H1 (cell line): Measurements from ENCODE around the gene ZNF646. TPM values are rescaled to one million over a fixed set of nuclear protein-coding genes. Genes with fewer than 3 reads are reported as not detected.
A peak's percentile ranks its signal among the peaks of the same experiment; 100 is the strongest.

ENCODE experiments used
- CTCF ChIA-PET: fragments of 300-600 bp; sonication (Branson Sonifier 250); formaldehyde crosslinking; loops from one replicate; lab custom pipeline; 2021; ENCODE audit not compliant: partially characterized antibody; lab: Charles Lee
- POLR2A ChIA-PET: fragments of 300-600 bp; sonication (Branson Sonifier 250); formaldehyde crosslinking; loops from one replicate; lab custom pipeline; 2021; ENCODE audit warnings: inconsistent platforms; ENCODE audit not compliant: partially characterized antibody; lab: Charles Lee
- DNase-seq, 2 experiments: peaks; one replicate each; pipeline versions ENCODE4 v3.0.0 to v3.0.0-alpha.2; 2010 to 2022; ENCODE audit warnings: low spot score in 2 of 2, low read depth in 1 of 2, mixed read lengths in 1 of 2
- FAIRE-seq: peaks from 2 replicates; lab custom pipeline; 2011; peaks lifted over from hg19 to GRCh38; lab: Jason Lieb, UNC
- H2AFZ ChIP-seq: 2 replicates; pipeline ENCODE4 v1.8.1; 2012; ENCODE audit warnings: low read length, inconsistent platforms
- H2AK5ac ChIP-seq: 2 replicates; pipeline ENCODE4 v1.6.1; 2013; ENCODE audit warnings: low read depth, low read length
- H2BK120ac ChIP-seq: replicated peaks from 2 replicates; pipeline ENCODE3; 2013; ENCODE audit warnings: low read depth, low read length, inconsistent platforms
- H2BK12ac ChIP-seq: 2 replicates; pipeline ENCODE4 v1.6.1; 2013; ENCODE audit warnings: low read depth, low read length
- H2BK15ac ChIP-seq: 2 replicates; pipeline ENCODE4 v1.6.1; 2013; ENCODE audit warnings: low read length
- H2BK20ac ChIP-seq: 2 replicates; pipeline ENCODE4 v1.6.1; 2013; ENCODE audit warnings: low read length
- H2BK5ac ChIP-seq: 2 replicates; pipeline ENCODE4 v1.6.1; 2013; ENCODE audit warnings: low read depth, low read length
- H3K14ac ChIP-seq: 2 replicates; pipeline ENCODE4 v1.6.1; 2013; ENCODE audit warnings: inconsistent platforms; ENCODE audit not compliant: insufficient read length
- H3K18ac ChIP-seq: 2 replicates; pipeline ENCODE4 v1.6.1; 2013; ENCODE audit warnings: low read length; ENCODE audit errors: extremely low read depth
- H3K23ac ChIP-seq: 2 replicates; pipeline ENCODE4 v1.6.1; 2013; ENCODE audit warnings: inconsistent platforms; ENCODE audit not compliant: insufficient read length
- H3K23me2 ChIP-seq: 2 replicates; pipeline ENCODE4 v1.6.1; 2013; ENCODE audit warnings: low read depth, low read length
- H3K27ac ChIP-seq: 2 replicates; pipeline ENCODE4 v1.6.1; 2011; ENCODE audit warnings: low read depth, low read length, inconsistent platforms
- H3K27me3 ChIP-seq, 4 experiments: replicated peaks in 1 of 4; 1 replicate in 1 of 4; 2 replicates in 3 of 4; pipeline versions ENCODE4 v1.6.1 to v1.8.1; 2011 to 2013; ENCODE audit warnings: low read length in 3 of 4, mild to moderate bottlenecking in 3 of 4, inconsistent platforms in 2 of 4, mixed read lengths in 2 of 4, moderate library complexity in 1 of 4; ENCODE audit not compliant: control insufficient read depth in 3 of 4, insufficient read depth in 3 of 4; ENCODE audit errors: extremely low read depth in 1 of 4
- H3K36me3 ChIP-seq, 4 experiments: 2 replicates each; pipeline versions ENCODE4 v1.6.1 to v1.8.1; 2011 to 2013; ENCODE audit warnings: mild to moderate bottlenecking in 4 of 4, low read length in 3 of 4, moderate library complexity in 2 of 4, control low read depth in 1 of 4, inconsistent platforms in 1 of 4; ENCODE audit not compliant: insufficient read depth in 4 of 4, control insufficient read depth in 2 of 4
- H3K4ac ChIP-seq: replicated peaks from 2 replicates; pipeline ENCODE3; 2013; ENCODE audit warnings: low read length, low read depth, mixed read lengths, inconsistent platforms; ENCODE audit not compliant: insufficient read length
- H3K4me1 ChIP-seq, 4 experiments: replicated peaks in 1 of 4; 1 replicate in 1 of 4; 2 replicates in 3 of 4; pipeline versions ENCODE4 v1.6.1 to v1.8.1; 2011 to 2013; ENCODE audit warnings: low read length in 3 of 4, inconsistent platforms in 2 of 4, mixed read lengths in 1 of 4; ENCODE audit not compliant: insufficient read depth in 4 of 4, control insufficient read depth in 3 of 4
- H3K4me2 ChIP-seq, 2 experiments: 2 replicates each; pipeline versions ENCODE4 v1.6.1 to v1.8.1; 2011 to 2013; ENCODE audit warnings: low read depth in 2 of 2, low read length in 2 of 2, control low read depth in 1 of 2, inconsistent platforms in 1 of 2, mild to moderate bottlenecking in 1 of 2; ENCODE audit not compliant: insufficient read depth in 1 of 2
- H3K4me3 ChIP-seq, 4 experiments: fragments of 200-600, 300-600 bp in 1 of 4; sonication (generic), shearing (Covaris generic), sonication (Bioruptor Twin) in 1 of 4; 2 replicates each; pipeline versions ENCODE4 v1.5.1 to v1.8.1; 2011 to 2016; ENCODE audit warnings: low read length in 4 of 4, low read depth in 3 of 4, control low read depth in 2 of 4, inconsistent platforms in 2 of 4, mild to moderate bottlenecking in 2 of 4, mixed read lengths in 1 of 4, moderate library complexity in 1 of 4; ENCODE audit not compliant: insufficient read depth in 2 of 4; ENCODE audit errors: extremely low read depth in 1 of 4
- H3K56ac ChIP-seq: replicated peaks from 2 replicates; pipeline ENCODE3; 2013; ENCODE audit warnings: low read depth, mild to moderate bottlenecking, mixed read lengths, low read length, inconsistent platforms; ENCODE audit not compliant: insufficient read length
- H3K79me1 ChIP-seq: 2 replicates; pipeline ENCODE4 v1.6.1; 2013; ENCODE audit warnings: low read depth, low read length, control low read depth
- H3K79me2 ChIP-seq, 2 experiments: 2 replicates each; pipeline versions ENCODE4 v1.6.1 to v1.8.1; 2012 to 2013; ENCODE audit warnings: low read length in 2 of 2, mild to moderate bottlenecking in 2 of 2, inconsistent platforms in 1 of 2; ENCODE audit not compliant: insufficient read depth in 2 of 2, control insufficient read depth in 1 of 2
- H3K9ac ChIP-seq, 4 experiments: replicated peaks in 1 of 4; 1 replicate in 1 of 4; 2 replicates in 3 of 4; pipeline versions ENCODE4 v1.6.1 to v1.8.1; 2011 to 2013; ENCODE audit warnings: low read depth in 3 of 4, low read length in 3 of 4, control low read depth in 2 of 4, mild to moderate bottlenecking in 2 of 4, moderate library complexity in 2 of 4, inconsistent platforms in 1 of 4; ENCODE audit errors: extremely low read depth in 1 of 4
- H3K9me3 ChIP-seq, 2 experiments: 2 replicates each; pipeline versions ENCODE4 v1.6.1 to v1.8.1; 2012 to 2013; ENCODE audit warnings: mild to moderate bottlenecking in 2 of 2, moderate library complexity in 2 of 2, control low read depth in 1 of 2, inconsistent platforms in 1 of 2, low read depth in 1 of 2, low read length in 1 of 2, mixed read lengths in 1 of 2; ENCODE audit not compliant: insufficient read depth in 2 of 2
- H4K20me1 ChIP-seq, 2 experiments: replicated peaks in 1 of 2; 2 replicates each; pipeline versions ENCODE3 to v1.8.1; 2011 to 2013; ENCODE audit warnings: inconsistent platforms in 2 of 2, low read length in 2 of 2, mild to moderate bottlenecking in 1 of 2; ENCODE audit not compliant: insufficient read depth in 2 of 2, control insufficient read depth in 1 of 2
- H4K5ac ChIP-seq: 2 replicates; pipeline ENCODE4 v1.6.1; 2013; ENCODE audit warnings: low read length, low read depth, mixed read lengths, inconsistent platforms; ENCODE audit not compliant: insufficient read length
- H4K8ac ChIP-seq: 2 replicates; pipeline ENCODE4 v1.8.0; 2013; ENCODE audit warnings: mild to moderate bottlenecking, moderate library complexity, low read length, inconsistent platforms; ENCODE audit not compliant: insufficient read depth; ENCODE audit errors: extremely low read depth
- H4K91ac ChIP-seq: replicated peaks from 2 replicates; pipeline ENCODE3; 2013; ENCODE audit warnings: low read length, mixed read lengths, inconsistent platforms; ENCODE audit not compliant: insufficient read length
- CTCF ChIP-seq, 3 experiments: IDR thresholded peaks; 1 replicate in 2 of 3; 2 replicates in 1 of 3; pipeline versions ENCODE4 v1.5.1 to v1.6.1; 2011; ENCODE audit warnings: low read length in 3 of 3, mild to moderate bottlenecking in 3 of 3, inconsistent platforms in 2 of 3, low read depth in 1 of 3, moderate library complexity in 1 of 3; ENCODE audit not compliant: insufficient read depth in 1 of 3; ENCODE audit errors: control extremely low read depth in 1 of 3
- GABPA ChIP-seq: IDR thresholded peaks from 2 replicates; pipeline ENCODE4 v1.6.1; 2011; ENCODE audit warnings: mild to moderate bottlenecking, low read length, moderate library complexity, borderline replicate concordance; ENCODE audit not compliant: insufficient read depth
- GTF2F1 ChIP-seq: IDR thresholded peaks from 2 replicates; pipeline ENCODE4 v1.6.1; 2012; ENCODE audit warnings: low read depth, low read length, improper control_type of control experiment, borderline replicate concordance
- HDAC2 ChIP-seq, 2 experiments: fragments of 300-600 bp in 1 of 2; sonication (generic) in 1 of 2; IDR thresholded peaks; 2 replicates each; pipeline ENCODE4 v1.6.1; 2011 to 2012; ENCODE audit warnings: low read depth in 2 of 2, low read length in 2 of 2, mild to moderate bottlenecking in 2 of 2, moderate library complexity in 2 of 2, borderline replicate concordance in 1 of 2, inconsistent platforms in 1 of 2
- MAFK ChIP-seq: IDR thresholded peaks from 2 replicates; pipeline ENCODE4 v1.6.1; 2012; ENCODE audit warnings: low read depth, mild to moderate bottlenecking, improper control_type of control experiment, low read length
- POLR2A ChIP-seq, 2 experiments: IDR thresholded peaks; 1 replicate in 1 of 2; 2 replicates in 1 of 2; pipeline ENCODE4 v1.6.1; 2011; ENCODE audit warnings: low read depth in 2 of 2, low read length in 2 of 2, mild to moderate bottlenecking in 2 of 2; ENCODE audit errors: control extremely low read depth in 1 of 2
- RAD21 ChIP-seq, 2 experiments: IDR thresholded peaks in 1 of 2; conservative IDR thresholded peaks in 1 of 2; 2 replicates each; pipeline ENCODE4 v1.6.1; 2011; ENCODE audit warnings: low read depth in 2 of 2, low read length in 2 of 2, improper control_type of control experiment in 1 of 2, inconsistent platforms in 1 of 2, mild to moderate bottlenecking in 1 of 2, moderate library complexity in 1 of 2
- RFX5 ChIP-seq: IDR thresholded peaks from 2 replicates; pipeline ENCODE4 v1.6.1; 2011; ENCODE audit warnings: low read depth, low read length, improper control_type of control experiment, borderline replicate concordance
- ZNF274 ChIP-seq: IDR thresholded peaks from 2 replicates; pipeline ENCODE4 v1.7.0; 2012; ENCODE audit warnings: low read length, borderline replicate concordance; ENCODE audit errors: extremely low read depth
- WGBS, 2 experiments: shearing (Covaris generic) in 1 of 2; methylation state at CpG; one replicate each; pipeline versions ENCODE4 v1.1.6 to v1.1.7; 2013 to 2015; ENCODE audit warnings: low lambda C conversion rate in 2 of 2, mixed read lengths in 2 of 2, inconsistent platforms in 1 of 2, low coverage in 1 of 2, missing lambda C conversion rate in 1 of 2; ENCODE audit not compliant: insufficient replicate concordance in 2 of 2, insufficient coverage in 1 of 2, insufficient read length in 1 of 2; ENCODE audit errors: extremely low coverage in 1 of 2, missing lambda C conversion rate in 1 of 2; 5-methylcytosine and 5-hydroxymethylcytosine counted together
- polyA plus RNA-seq, 7 experiments: library from polyadenylated mRNA; depleted of rRNA in 3 of 7; stranded (reverse) in 5 of 7; unstranded in 2 of 7; fragments of >200 nt in 5 of 7; fragments of 200-250 nt in 2 of 7; gene quantifications; 1 replicate in 5 of 7; 2 replicates in 1 of 7; 4 replicates in 1 of 7; pipeline versions ENCODE4 v1.2.1 to v1.2.3, GENCODE V29; 2011 to 2013; ENCODE audit warnings: missing spikeins in 2 of 7, mixed read lengths in 2 of 7
- total RNA-seq: library from RNA; stranded (reverse); fragmentation: NEBNext Ultra II Directional; extraction: Animal tissue kit (Norgen Biotek cat#: 25700); gene quantifications from 2 replicates; pipeline ENCODE4 v1.2.1, GENCODE V29; 2021

The ZNF646 gene
- total and polyA plus RNA-seq, 2 of the 8 experiments (the other 6 are each of a cell fraction or from before 2014, with no cell fraction given): 6.5 to 25.0 TPM

GRCh38 chr16:31094088-31094423 lies 19.8 kb downstream of the ZNF646 start:
- no peaks in the 10 kb centered on the region for H3K27me3 ChIP-seq
- peaks cover 0 to 13% (median 4%) of the 10 kb centered on the region in 4 experiments; a peak in 5 of 8 replicates for H3K36me3 ChIP-seq
- H2BK20ac ChIP-seq: no peak overlapping the region
- FAIRE-seq: no peak
- H4K5ac ChIP-seq: peak overlapping the region; percentile 89
- no peak overlapping the region for H2AK5ac ChIP-seq
- H4K91ac ChIP-seq: peak overlapping the region; percentile 55
- peak overlapping the region; percentile 46 to 83 (median 73) for H3K9ac ChIP-seq
- H2BK120ac ChIP-seq: peak overlapping the region; percentile 43
- peaks cover 0 to 7% of the 10 kb centered on the region in 2 experiments; a peak in 1 of 4 replicates for H3K79me2 ChIP-seq
- H4K8ac ChIP-seq: peak overlapping the region; percentile 83
- no peak overlapping the region for H2BK15ac ChIP-seq
- H3K23me2 ChIP-seq: peaks cover 10% of the 10 kb centered on the region
- peaks cover 10% of the 10 kb centered on the region for H3K79me1 ChIP-seq
- peak overlapping the region; percentile 16; the same call in 1 of the 2 replicates for H3K27ac ChIP-seq
- peak overlapping the region; percentile 87; the same call in 1 of the 2 replicates for H3K18ac ChIP-seq
- 0 out of 2 replicates have a peak overlapping the region, but pooled peaks have one; percentile 23 for H2BK12ac ChIP-seq
- no peaks in the 10 kb centered on the region for H3K9me3 ChIP-seq
- H3K4me1 ChIP-seq: peaks cover 0 to 9% (median 3%) of the 10 kb centered on the region in 4 experiments; a peak in 4 of 7 replicates
- peak overlapping the region; percentile 54; the same call in 1 of the 2 replicates for H2AFZ ChIP-seq
- ChIA-PET CTCF (interaction anchor here (1.4 kb wide), 2 partner anchors 20 to 33 kb away, joined by 3 to 5 read pairs; partner anchors contain the start of genes ZNF646 and ZNF668), POLR2A (interaction anchor here (0.7 to 4.2 kb wide), 12 partner anchors 8 to 125 kb away, joined by 3 to 26 read pairs (median 4); partner anchors contain the start of genes FUS, HSD3B7, KAT8 and ZNF646)
- H3K4me3 ChIP-seq: peak overlapping the region; percentile 87 to 96 (median 92)
- H3K14ac ChIP-seq: peak overlapping the region; percentile 91
- H2BK5ac ChIP-seq: peak overlapping the region; percentile 86; the same call in 1 of the 2 replicates
- H3K23ac ChIP-seq: no peak overlapping the region
- peak overlapping the region; percentile 85 to 91 for H3K4me2 ChIP-seq
- no peak for DNase-seq
- H3K56ac ChIP-seq: peak overlapping the region; percentile 82
- H3K4ac ChIP-seq: peak overlapping the region; percentile 3
- peaks cover 4 to 16% of the 10 kb centered on the region in 2 experiments for H4K20me1 ChIP-seq
- 3% methylated on average over 20 of the region's 20 CpGs; no CpG with 5 or more reads in 1 of the 2 experiments for WGBS, 2 experiments
- no peak for TF ChIP-seq POLR2A (IDR thresholded peaks at IDR 0.05; ENCODE audit: control extremely low read depth in 1 of 2, low read depth in 2 of 2, low read length in 2 of 2)
- no peak for TF ChIP-seq RAD21 (IDR thresholded peaks at IDR 0.05 in 1 of 2, conservative IDR thresholded peaks at IDR 0.05 in 1 of 2; ENCODE audit: low read depth in 2 of 2, low read length in 2 of 2)
- no peak for TF ChIP-seq ZNF274
- TF ChIP-seq GTF2F1: no peak
- no peak for TF ChIP-seq GABPA
- TF ChIP-seq CTCF (IDR thresholded peaks at IDR 0.05; ENCODE audit: control extremely low read depth in 1 of 3, insufficient read depth in 1 of 3, low read depth in 1 of 3, low read length in 3 of 3): no peak
- TF ChIP-seq HDAC2 (IDR thresholded peaks at IDR 0.05; ENCODE audit: borderline replicate concordance in 1 of 2, low read depth in 2 of 2, low read length in 2 of 2): peak in 1 of 2 experiments; percentile 94; a peak in 1 of 4 replicates
- TF ChIP-seq RFX5: no peak
- no peak for TF ChIP-seq MAFK
